ENCODE data around the gene FAM227B. TPM values are rescaled to one million over a fixed set of nuclear protein-coding genes. Genes with fewer than 3 reads are reported as not detected.
"Not testable (repeated sequence)": the region's sequence is repeated elsewhere in the genome, so short reads cannot be mapped to it uniquely, and the experiment has no call there.

The FAM227B gene
- total RNA-seq, 1 experiment from 2014 or later, result 2.3 TPM

DNA sequence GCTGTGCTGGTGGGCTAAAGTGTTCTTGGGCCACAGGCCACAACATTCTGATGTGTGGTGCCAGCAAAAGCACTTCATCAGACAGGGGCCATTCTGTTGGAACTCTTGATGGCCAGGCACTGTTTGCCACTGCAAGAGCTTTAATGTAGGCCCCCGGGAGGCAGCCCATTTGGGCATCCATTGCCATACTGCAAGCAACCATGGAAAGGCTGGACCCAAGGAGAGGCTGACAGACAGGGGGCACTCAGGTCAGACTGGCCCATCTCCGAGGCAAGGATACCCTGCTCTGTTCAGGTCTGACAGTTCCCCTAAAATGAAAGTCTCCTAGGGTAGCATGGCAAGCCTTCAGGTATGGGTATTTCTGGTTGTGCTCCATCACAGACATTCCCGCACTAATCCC lies 64.2 kb downstream of the FAM227B start:
- H3K27me3 Mint-ChIP-seq (ENCODE audit: insufficient read depth, unreplicated experiment), result no peaks in the 10 kb centered on the region
- H3K4me1 ChIP-seq, result no peaks in the 10 kb centered on the region
- TF ChIP-seq, protein P1, sequence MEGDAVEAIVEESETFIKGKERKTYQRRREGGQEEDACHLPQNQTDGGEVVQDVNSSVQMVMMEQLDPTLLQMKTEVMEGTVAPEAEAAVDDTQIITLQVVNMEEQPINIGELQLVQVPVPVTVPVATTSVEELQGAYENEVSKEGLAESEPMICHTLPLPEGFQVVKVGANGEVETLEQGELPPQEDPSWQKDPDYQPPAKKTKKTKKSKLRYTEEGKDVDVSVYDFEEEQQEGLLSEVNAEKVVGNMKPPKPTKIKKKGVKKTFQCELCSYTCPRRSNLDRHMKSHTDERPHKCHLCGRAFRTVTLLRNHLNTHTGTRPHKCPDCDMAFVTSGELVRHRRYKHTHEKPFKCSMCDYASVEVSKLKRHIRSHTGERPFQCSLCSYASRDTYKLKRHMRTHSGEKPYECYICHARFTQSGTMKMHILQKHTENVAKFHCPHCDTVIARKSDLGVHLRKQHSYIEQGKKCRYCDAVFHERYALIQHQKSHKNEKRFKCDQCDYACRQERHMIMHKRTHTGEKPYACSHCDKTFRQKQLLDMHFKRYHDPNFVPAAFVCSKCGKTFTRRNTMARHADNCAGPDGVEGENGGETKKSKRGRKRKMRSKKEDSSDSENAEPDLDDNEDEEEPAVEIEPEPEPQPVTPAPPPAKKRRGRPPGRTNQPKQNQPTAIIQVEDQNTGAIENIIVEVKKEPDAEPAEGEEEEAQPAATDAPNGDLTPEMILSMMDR (IDR thresholded peaks at IDR 0.05; ENCODE audit: insufficient read depth in 1 of 2, low read depth in 1 of 2, low read length in 1 of 2, severe bottlenecking in 1 of 2, unreplicated experiment in 1 of 2), result no peak
- no peak overlapping the region for H3K4me3 ChIP-seq (ENCODE audit: low read depth, low read length)
- POLR2A ChIA-PET, result no interaction called here
- peaks cover 6% of the 10 kb centered on the region; the same call in 1 of the 2 replicates for H3K9me3 ChIP-seq
- no peaks in the 10 kb centered on the region for H3K36me3 Mint-ChIP-seq (ENCODE audit: insufficient read depth, unreplicated experiment)
- BruUV-seq (replicated peaks), result no TSS peak
- no peak overlapping the region for H3K27ac Mint-ChIP-seq (ENCODE audit: unreplicated experiment)
- H3K27me3 ChIP-seq (replicated peaks; ENCODE audit: control insufficient read depth, insufficient read depth, low read length), result no peaks in the 10 kb centered on the region
- H3K4me1 Mint-ChIP-seq (ENCODE audit: low read depth, unreplicated experiment), result no peaks in the 10 kb centered on the region
- H3K36me3 ChIP-seq (ENCODE audit: control insufficient read depth, insufficient read depth, low read length), result no peaks in the 10 kb centered on the region
- CTCF ChIA-PET, result no interaction called here
- intact Hi-C loops (cut with micrococcal nuclease; ENCODE audit: unreplicated experiment), result no loop called here
- no peak overlapping the region for H3K4me3 Mint-ChIP-seq (ENCODE audit: unreplicated experiment)
- no peak for DNase-seq
- peaks cover 24% of the 10 kb centered on the region for H3K9me3 Mint-ChIP-seq (ENCODE audit: unreplicated experiment)

- H3K27me3 Mint-ChIP-seq (ENCODE audit: insufficient read depth, unreplicated experiment); DNase-seq; H3K4me1 ChIP-seq; H3K9me3 ChIP-seq; H3K4me3 ChIP-seq (ENCODE audit: low read depth, low read length); H3K27ac Mint-ChIP-seq (ENCODE audit: unreplicated experiment); H3K36me3 ChIP-seq (ENCODE audit: control insufficient read depth, insufficient read depth, low read length); H3K27me3 ChIP-seq (replicated peaks; ENCODE audit: control insufficient read depth, insufficient read depth, low read length); H3K4me3 Mint-ChIP-seq (ENCODE audit: unreplicated experiment); BruUV-seq (replicated peaks); H3K4me1 Mint-ChIP-seq (ENCODE audit: low read depth, unreplicated experiment); H3K9me3 Mint-ChIP-seq (ENCODE audit: unreplicated experiment); intact Hi-C loops (cut with micrococcal nuclease; ENCODE audit: unreplicated experiment); POLR2A ChIA-PET; H3K36me3 Mint-ChIP-seq (ENCODE audit: insufficient read depth, unreplicated experiment); CTCF ChIA-PET: not testable (repeated sequence)
These were observed 70.3 kb downstream of the FAM227B start for GRCh38 chr15:49550342-49550741.

- no peaks in the 10 kb centered on the region for H3K36me3 Mint-ChIP-seq (ENCODE audit: insufficient read depth, unreplicated experiment)
- peaks cover 31% of the 10 kb centered on the region for H3K9me3 Mint-ChIP-seq (ENCODE audit: unreplicated experiment)
- H3K4me1 Mint-ChIP-seq (ENCODE audit: low read depth, unreplicated experiment), result no peaks in the 10 kb centered on the region
- Histone ChIP-seq H3K4me3 (ENCODE audit: low read depth, low read length) (no peak overlapping the region), H3K4me1 (no peaks in the 10 kb centered on the region), H3K27me3 (replicated peaks; ENCODE audit: control insufficient read depth, insufficient read depth, low read length) (no peaks in the 10 kb centered on the region), H3K9me3 (no peaks in the 10 kb centered on the region; the same call in 1 of the 2 replicates), H3K36me3 (ENCODE audit: control insufficient read depth, insufficient read depth, low read length) (no peaks in the 10 kb centered on the region)
- no peak overlapping the region for H3K27ac Mint-ChIP-seq (ENCODE audit: unreplicated experiment)
- H3K27me3 Mint-ChIP-seq (ENCODE audit: insufficient read depth, unreplicated experiment), result no peaks in the 10 kb centered on the region
- POLR2A ChIA-PET, result no interaction called here
- no peak overlapping the region for H3K4me3 Mint-ChIP-seq (ENCODE audit: unreplicated experiment)
- no peak for DNase-seq
- intact Hi-C loops (cut with micrococcal nuclease; ENCODE audit: unreplicated experiment), result no loop called here
- CTCF ChIA-PET, result no interaction called here
- no TSS peak for BruUV-seq (replicated peaks)
- TF ChIP-seq, protein P1 (IDR thresholded peaks at IDR 0.05; ENCODE audit: insufficient read depth in 1 of 2, low read depth in 1 of 2, low read length in 1 of 2, severe bottlenecking in 1 of 2, unreplicated experiment in 1 of 2), result no peak
These were observed 82.1 kb downstream of the FAM227B start for GRCh38 chr15:49538520-49538919.

DNA sequence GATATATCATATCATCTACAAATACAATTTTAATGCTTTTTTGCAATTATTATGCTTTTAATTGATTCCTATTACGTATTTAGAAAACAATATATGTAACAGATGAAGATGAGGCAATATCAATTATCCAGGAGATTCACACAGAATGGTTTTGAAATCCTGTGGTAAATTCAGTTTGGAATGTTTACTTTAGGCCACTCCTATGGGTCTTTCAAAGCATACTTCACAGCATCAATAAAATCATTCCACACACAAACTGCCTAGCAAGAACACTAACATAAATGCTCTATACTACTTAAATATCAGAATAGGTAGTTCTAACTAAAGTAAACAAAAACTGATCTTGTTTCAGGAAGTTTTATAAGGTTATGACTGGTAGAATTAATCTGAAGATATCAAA lies 90.5 kb downstream of the FAM227B start:
- H3K4me3 Mint-ChIP-seq (ENCODE audit: unreplicated experiment), result no peak overlapping the region
- H3K4me1 Mint-ChIP-seq (ENCODE audit: low read depth, unreplicated experiment), result no peaks in the 10 kb centered on the region

More for the DNA sequence above, 90.5 kb downstream of the FAM227B start:
- Histone ChIP-seq H3K4me1 (no peaks in the 10 kb centered on the region), H3K27me3 (replicated peaks; ENCODE audit: control insufficient read depth, insufficient read depth, low read length) (no peaks in the 10 kb centered on the region), H3K36me3 (ENCODE audit: control insufficient read depth, insufficient read depth, low read length) (no peaks in the 10 kb centered on the region), H3K4me3 (ENCODE audit: low read depth, low read length) (no peak overlapping the region), H3K9me3 (no peaks in the 10 kb centered on the region)
- Mint-ChIP-seq H3K36me3 (ENCODE audit: insufficient read depth, unreplicated experiment) (no peaks in the 10 kb centered on the region), H3K27ac (ENCODE audit: unreplicated experiment) (no peak overlapping the region), H3K9me3 (ENCODE audit: unreplicated experiment) (peaks cover 16% of the 10 kb centered on the region), H3K27me3 (ENCODE audit: insufficient read depth, unreplicated experiment) (peaks cover 3% of the 10 kb centered on the region)
- CTCF ChIA-PET, result no interaction called here
- POLR2A ChIA-PET, result no interaction called here
- TF ChIP-seq, protein P1 (IDR thresholded peaks at IDR 0.05; ENCODE audit: insufficient read depth in 1 of 2, low read depth in 1 of 2, low read length in 1 of 2, severe bottlenecking in 1 of 2, unreplicated experiment in 1 of 2), result no peak
- BruUV-seq (replicated peaks), result no TSS peak
- intact Hi-C loops (cut with micrococcal nuclease; ENCODE audit: unreplicated experiment), result no loop called here
- peak in 1 of 2 experiments; percentile 9 for DNase-seq

All from Caco-2 (cell line).